ENCODE measurements around the gene MEX3B. TPM values are rescaled to one million over a fixed set of nuclear protein-coding genes. Genes with fewer than 3 reads are reported as not detected.

The MEX3B gene
- total and polyA plus RNA-seq, 12 donors, result 0.22 to 1.6 (median 0.88) TPM

DNA sequence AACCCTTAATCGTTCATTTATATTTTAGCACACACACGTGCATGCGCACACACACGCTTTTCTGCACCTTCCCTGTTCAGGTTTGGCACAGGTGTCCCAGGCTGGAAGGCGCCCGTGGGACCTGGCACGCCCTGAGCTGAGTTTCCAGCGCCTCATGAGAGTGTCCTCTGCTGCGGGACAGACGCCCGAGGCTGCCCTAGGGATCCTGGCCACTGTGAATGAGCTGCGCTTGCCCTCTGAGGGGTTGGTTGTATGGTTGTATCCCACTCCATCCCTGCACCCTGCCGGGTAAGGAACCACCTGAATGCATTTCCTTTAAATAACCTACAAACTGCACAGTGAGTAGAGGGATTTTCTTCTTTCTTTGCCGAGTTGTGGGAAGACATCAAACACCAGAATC is 12.2 kb upstream of the MEX3B start:
- no peak overlapping the region for H3K4me3 ChIP-seq
- H3K9me3 ChIP-seq (replicated peaks in 1 of 3), result no peaks in the 10 kb centered on the region
- no peaks in the 10 kb centered on the region for H3K4me1 ChIP-seq (replicated peaks in 1 of 2)
- DNase-seq, result no peak
- no peak for TF ChIP-seq POLR2A (IDR thresholded peaks at IDR 0.05)
- TF ChIP-seq, protein P1, sequence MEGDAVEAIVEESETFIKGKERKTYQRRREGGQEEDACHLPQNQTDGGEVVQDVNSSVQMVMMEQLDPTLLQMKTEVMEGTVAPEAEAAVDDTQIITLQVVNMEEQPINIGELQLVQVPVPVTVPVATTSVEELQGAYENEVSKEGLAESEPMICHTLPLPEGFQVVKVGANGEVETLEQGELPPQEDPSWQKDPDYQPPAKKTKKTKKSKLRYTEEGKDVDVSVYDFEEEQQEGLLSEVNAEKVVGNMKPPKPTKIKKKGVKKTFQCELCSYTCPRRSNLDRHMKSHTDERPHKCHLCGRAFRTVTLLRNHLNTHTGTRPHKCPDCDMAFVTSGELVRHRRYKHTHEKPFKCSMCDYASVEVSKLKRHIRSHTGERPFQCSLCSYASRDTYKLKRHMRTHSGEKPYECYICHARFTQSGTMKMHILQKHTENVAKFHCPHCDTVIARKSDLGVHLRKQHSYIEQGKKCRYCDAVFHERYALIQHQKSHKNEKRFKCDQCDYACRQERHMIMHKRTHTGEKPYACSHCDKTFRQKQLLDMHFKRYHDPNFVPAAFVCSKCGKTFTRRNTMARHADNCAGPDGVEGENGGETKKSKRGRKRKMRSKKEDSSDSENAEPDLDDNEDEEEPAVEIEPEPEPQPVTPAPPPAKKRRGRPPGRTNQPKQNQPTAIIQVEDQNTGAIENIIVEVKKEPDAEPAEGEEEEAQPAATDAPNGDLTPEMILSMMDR (IDR thresholded peaks at IDR 0.05), result no peak
- peaks cover 36% of the 10 kb centered on the region for H3K27me3 ChIP-seq
- 4 to 16% (median 7%) methylated on average over 10 to 14 of the region's 14 CpGs for WGBS, 4 donors
- no peaks in the 10 kb centered on the region for H3K36me3 ChIP-seq (replicated peaks in 1 of 2)
- H3K27ac ChIP-seq, result no peak overlapping the region
- intact Hi-C loops (cut with DNase I), result no loop called here

DNA sequence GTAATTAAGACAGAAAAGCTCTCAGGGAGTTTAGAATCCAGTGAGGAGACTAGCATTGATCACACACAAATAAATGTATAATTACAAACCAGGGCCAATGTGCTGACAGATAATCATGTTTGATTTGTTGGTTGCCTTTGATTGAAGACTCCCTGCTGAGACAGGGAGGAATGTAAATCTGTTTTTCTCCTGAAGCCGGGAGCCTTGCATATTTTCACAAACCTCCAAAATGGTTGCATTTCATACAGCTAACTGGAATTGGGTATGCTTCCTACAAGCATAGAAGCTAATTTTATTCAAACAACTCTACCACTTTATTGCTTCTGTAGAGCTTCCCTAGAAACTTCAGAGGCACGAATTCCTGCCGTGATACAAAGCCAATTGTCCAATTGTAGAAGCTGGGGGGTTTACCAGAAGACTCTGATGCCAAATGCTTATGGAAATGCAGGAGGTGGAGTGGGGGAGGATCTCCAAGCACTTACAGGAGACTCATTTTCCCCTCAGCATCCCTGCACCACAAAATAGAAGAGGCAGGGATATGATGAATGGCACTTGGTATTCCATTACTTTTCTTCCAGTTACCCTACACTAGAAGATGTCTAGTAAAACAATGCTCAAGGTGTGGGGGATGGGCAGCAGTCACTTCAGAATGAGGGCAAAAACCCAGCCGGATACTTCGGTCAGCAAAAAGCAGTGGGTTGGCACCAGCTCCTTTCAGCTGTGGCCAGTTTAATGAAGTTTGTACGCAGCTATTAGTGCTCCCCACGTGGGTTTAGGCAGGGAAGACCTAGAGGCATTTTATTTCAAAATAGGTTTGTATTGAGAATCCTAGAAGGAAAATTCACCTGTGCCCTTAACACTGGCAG is 11.4 kb upstream of the MEX3B start:
- intact Hi-C loops (cut with DNase I), result no loop called here
- TF ChIP-seq POLR2A (IDR thresholded peaks at IDR 0.05), result no peak
- TF ChIP-seq, protein P1 (IDR thresholded peaks at IDR 0.05), result no peak
- H3K36me3 ChIP-seq (replicated peaks in 1 of 2), result no peaks in the 10 kb centered on the region

DNA sequence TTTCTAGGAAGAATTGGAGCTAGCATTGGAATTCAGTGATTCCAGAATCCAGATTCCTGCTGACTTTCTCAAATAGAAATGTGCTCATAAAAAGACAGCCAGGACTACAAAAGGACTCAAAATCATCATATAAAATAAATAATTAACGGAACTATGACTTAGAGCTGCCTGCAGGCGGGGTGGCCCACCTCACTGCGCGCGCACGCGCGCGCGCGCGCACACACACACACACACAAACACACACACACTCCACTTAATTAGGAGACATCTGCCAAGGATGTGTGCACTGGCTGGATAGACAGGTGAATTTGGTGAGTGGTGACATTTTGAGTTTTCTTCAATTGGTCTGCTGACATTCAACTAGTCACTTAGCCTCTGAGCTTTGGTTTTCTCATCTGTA is 6.9 kb upstream of the MEX3B start:
- Histone ChIP-seq H3K27ac (no peak overlapping the region), H3K4me3 (no peak overlapping the region), H3K9me3 (replicated peaks in 1 of 3) (no peaks in the 10 kb centered on the region), H3K27me3 (peaks cover 17% of the 10 kb centered on the region), H3K4me1 (replicated peaks in 1 of 2) (no peaks in the 10 kb centered on the region), H3K36me3 (replicated peaks in 1 of 2) (no peaks in the 10 kb centered on the region)
- intact Hi-C loops (cut with DNase I), result no loop called here
- no peak for DNase-seq
- no peak for TF ChIP-seq POLR2A (IDR thresholded peaks at IDR 0.05)
- TF ChIP-seq, protein P1 (IDR thresholded peaks at IDR 0.05), result no peak
- 89 to 91% (median 90%) methylated on average over 12 of the region's 12 CpGs for WGBS, 4 donors

More for the DNA sequence above, 11.4 kb upstream of the MEX3B start:
- WGBS, 4 donors, result 11 to 23% (median 16%) methylated on average over 7 of the region's 7 CpGs
- Histone ChIP-seq H3K4me1 (replicated peaks in 1 of 2) (no peaks in the 10 kb centered on the region), H3K9me3 (replicated peaks in 1 of 3) (no peaks in the 10 kb centered on the region), H3K4me3 (no peak overlapping the region), H3K27ac (no peak overlapping the region), H3K27me3 (peaks cover 34% of the 10 kb centered on the region)
- no peak for DNase-seq

DNA sequence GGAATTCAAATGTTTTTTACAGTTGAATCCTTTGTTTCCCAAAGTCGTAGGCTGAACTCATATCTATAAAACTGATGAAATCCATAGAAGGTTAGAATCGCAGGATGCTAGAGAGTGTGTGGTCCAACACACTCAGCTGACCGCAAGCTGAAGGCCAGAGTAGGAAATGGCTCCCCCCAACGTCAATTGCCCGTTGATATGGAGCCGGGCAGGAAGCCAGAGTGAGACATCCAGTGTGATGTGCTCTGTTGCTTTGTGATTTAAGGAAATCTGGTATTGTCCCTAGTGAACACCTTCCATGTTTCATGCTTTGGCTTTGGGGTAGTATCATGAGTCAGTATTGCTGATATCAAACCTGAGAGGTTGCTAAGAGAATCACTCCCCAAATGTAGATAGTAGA is 5.8 kb upstream of the MEX3B start:
- Histone ChIP-seq H3K27me3 (peaks cover 10% of the 10 kb centered on the region), H3K9me3 (replicated peaks in 1 of 3) (no peaks in the 10 kb centered on the region), H3K4me1 (replicated peaks in 1 of 2) (peaks cover 0 to 5% of the 10 kb centered on the region in 2 donors), H3K4me3 (no peak overlapping the region), H3K36me3 (replicated peaks in 1 of 2) (no peaks in the 10 kb centered on the region), H3K27ac (no peak overlapping the region)
- WGBS, 4 donors, result 24 to 53% (median 35%) methylated on average over 6 of the region's 6 CpGs
- TF ChIP-seq, protein P1 (IDR thresholded peaks at IDR 0.05), result no peak
- no peak for TF ChIP-seq POLR2A (IDR thresholded peaks at IDR 0.05)
- DNase-seq, result peak in 3 of 7 donors; percentile 14 to 21 (median 16)
- intact Hi-C loops (cut with DNase I), result no loop called here
